Breast epithelium (tissue), 3 donors: ENCODE data around the gene MYCL.

ENCODE experiments used
- CTCF ChIP-seq, 3 donors: fragments of 450-650 bp; IDR thresholded peaks; one replicate each; pipeline ENCODE4 v1.5.1; 2016 to 2017; ENCODE audit warnings: antibody characterized with exemption in 3 of 3, mild to moderate bottlenecking in 3 of 3, moderate library complexity in 3 of 3
- POLR2A ChIP-seq: fragments of 450-650 bp; IDR thresholded peaks from one replicate; pipeline ENCODE4 v1.6.1; 2016; ENCODE audit warnings: antibody characterized with exemption, mild to moderate bottlenecking, moderate library complexity

- TF ChIP-seq CTCF (IDR thresholded peaks at IDR 0.05) (no peak), POLR2A (no peak)
These were observed 44.5 kb upstream of the MYCL start for GRCh38 chr1:39946216-39946615.
